ENCODE results near the gene DYNLRB1.
A peak's percentile ranks its signal among the peaks of the same experiment; 100 is the strongest.

Gene DYNLRB1

GRCh38 chr20:34516247-34517113 lies at the start of gene DYNLRB1:
TSS of gene DYNLRB1 (plus strand) at chr20:34516422. CDS start at chr20:34516459, 37 bp downstream.
- H3K36me3 ChIP-seq (ENCODE audit: control insufficient read depth, low read length), result peaks cover 6% of the 10 kb centered on the region; the same call in 1 of the 2 replicates

GRCh38 chr20:34468951-34469350 lies 47.3 kb upstream of the DYNLRB1 start:
- TF ChIP-seq EZH2phosphoT487 (IDR thresholded peaks at IDR 0.05; ENCODE audit: borderline replicate concordance, low read length) (no peak), CTCF (IDR thresholded peaks at IDR 0.05; ENCODE audit: low read depth, low read length, poor library complexity, severe bottlenecking) (no peak)
- Histone ChIP-seq H3K79me2 (ENCODE audit: control insufficient read depth, low read length) (no peaks in the 10 kb centered on the region), H3K36me3 (ENCODE audit: control insufficient read depth, low read length) (peaks cover 32% of the 10 kb centered on the region), H3K27ac (ENCODE audit: low read depth, low read length) (no peak overlapping the region), H3K27me3 (ENCODE audit: control insufficient read depth, low read length) (no peaks in the 10 kb centered on the region), H4K20me1 (ENCODE audit: control insufficient read depth, insufficient read depth, low read depth, low read length) (peaks cover 4% of the 10 kb centered on the region; the same call in 1 of the 2 replicates), H3K4me2 (ENCODE audit: low read length) (no peak overlapping the region), H3F3A (ENCODE audit: control insufficient read depth, insufficient read depth) (peaks cover 8% of the 10 kb centered on the region), H3K9me2 (replicated peaks; ENCODE audit: control insufficient read depth, low read length) (no peaks in the 10 kb centered on the region), H3K4me1 (ENCODE audit: control insufficient read depth, low read length) (no peaks in the 10 kb centered on the region), H3K9me3 (ENCODE audit: control insufficient read depth, insufficient read depth, low read length) (no peaks in the 10 kb centered on the region), H3K4me3 (ENCODE audit: low read length) (no peak overlapping the region)

More at GRCh38 chr20:34516247-34517113, at the start of gene DYNLRB1:
- Histone ChIP-seq H3K9me2 (replicated peaks; ENCODE audit: control insufficient read depth, low read length) (no peaks in the 10 kb centered on the region), H3K4me1 (ENCODE audit: control insufficient read depth, low read length) (peaks cover 42% of the 10 kb centered on the region), H3K9me3 (ENCODE audit: control insufficient read depth, insufficient read depth, low read length) (no peaks in the 10 kb centered on the region), H3K4me3 (ENCODE audit: low read length) (peak within 1 kb of the TSS; percentile 86), H3K27ac (ENCODE audit: low read depth, low read length) (peak within 1 kb of the TSS; percentile 25; the same call in 1 of the 2 replicates), H4K20me1 (ENCODE audit: control insufficient read depth, insufficient read depth, low read depth, low read length) (no peaks in the 10 kb centered on the region), H3F3A (ENCODE audit: control insufficient read depth, insufficient read depth) (0 out of 2 replicates have a peak, but pooled peaks cover 6% of the 10 kb centered on the region), H3K27me3 (ENCODE audit: control insufficient read depth, low read length) (no peaks in the 10 kb centered on the region), H3K79me2 (ENCODE audit: control insufficient read depth, low read length) (peaks cover 49% of the 10 kb centered on the region), H3K4me2 (ENCODE audit: low read length) (peak within 1 kb of the TSS; percentile 98)
- no peak for TF ChIP-seq CTCF (IDR thresholded peaks at IDR 0.05; ENCODE audit: low read depth, low read length, poor library complexity, severe bottlenecking)
- no peak for TF ChIP-seq EZH2phosphoT487 (IDR thresholded peaks at IDR 0.05; ENCODE audit: borderline replicate concordance, low read length)

GRCh38 chr20:34472246-34472925 lies 43.8 kb upstream of the DYNLRB1 start:
- H4K20me1 ChIP-seq (ENCODE audit: control insufficient read depth, insufficient read depth, low read depth, low read length), result peaks cover 4% of the 10 kb centered on the region; the same call in 1 of the 2 replicates
- peaks cover 8% of the 10 kb centered on the region for H3F3A ChIP-seq (ENCODE audit: control insufficient read depth, insufficient read depth)
- H3K4me3 ChIP-seq (ENCODE audit: low read length), result no peak overlapping the region
- no peak for TF ChIP-seq EZH2phosphoT487 (IDR thresholded peaks at IDR 0.05; ENCODE audit: borderline replicate concordance, low read length)
- no peak for TF ChIP-seq CTCF (IDR thresholded peaks at IDR 0.05; ENCODE audit: low read depth, low read length, poor library complexity, severe bottlenecking)
- H3K4me1 ChIP-seq (ENCODE audit: control insufficient read depth, low read length), result peaks cover 3% of the 10 kb centered on the region; the same call in 1 of the 2 replicates
- no peaks in the 10 kb centered on the region for H3K9me2 ChIP-seq (replicated peaks; ENCODE audit: control insufficient read depth, low read length)
- H3K36me3 ChIP-seq (ENCODE audit: control insufficient read depth, low read length), result peaks cover 30% of the 10 kb centered on the region
- H3K27me3 ChIP-seq (ENCODE audit: control insufficient read depth, low read length), result no peaks in the 10 kb centered on the region
- no peak overlapping the region for H3K4me2 ChIP-seq (ENCODE audit: low read length)
- H3K27ac ChIP-seq (ENCODE audit: low read depth, low read length), result no peak overlapping the region
- H3K79me2 ChIP-seq (ENCODE audit: control insufficient read depth, low read length), result no peaks in the 10 kb centered on the region
- no peaks in the 10 kb centered on the region for H3K9me3 ChIP-seq (ENCODE audit: control insufficient read depth, insufficient read depth, low read length)
